Lower leg skin (tissue), 4 donors: ENCODE results near the gene CERCAM. TPM values are rescaled to one million over a fixed set of nuclear protein-coding genes. Genes with fewer than 3 reads are reported as not detected.

Experiments
- DNase-seq, 2 donors: peaks; one replicate each; pipeline ENCODE4 v3.0.0-alpha.2; 2019; ENCODE audit warnings: low spot score in 2 of 2
- H3K4me3 ChIP-seq: fragments of 200-600 bp; sonication (generic); 2 replicates; pipeline ENCODE4 v1.5.1; 2017; ENCODE audit warnings: mild to moderate bottlenecking, low read depth; ENCODE audit not compliant: poor library complexity, severe bottlenecking
- POLR2A ChIP-seq, 2 donors: fragments of 450-650 bp; IDR thresholded peaks; one replicate each; pipeline ENCODE4 v1.6.1; 2016 to 2017; ENCODE audit warnings: antibody characterized with exemption in 2 of 2, mild to moderate bottlenecking in 1 of 2, moderate library complexity in 1 of 2
- WGBS, 2 donors: methylation state at CpG; one replicate each; pipeline ENCODE4 v1.1.5; 2018; 5-methylcytosine and 5-hydroxymethylcytosine counted together
- intact Hi-C: fragments of 100-400 bp; cut with DNase I; formaldehyde crosslinking; loops from one replicate; pipeline ENCODE4 v1.15.0; 2023; ENCODE audit warnings: low total_unique reads
- total RNA-seq, 4 donors: library from RNA; depleted of rRNA; stranded (reverse); fragments of >200 nt; gene quantifications; one replicate each; pipeline ENCODE4 v1.1.0, GENCODE V29; 2016
- TF ChIP-seq, protein P1 (sequence below), 3 donors: fragments of 450-650 bp; IDR thresholded peaks; one replicate each; pipeline ENCODE4 v1.5.1; 2016; ENCODE audit warnings: antibody characterized with exemption in 3 of 3, mild to moderate bottlenecking in 3 of 3, moderate library complexity in 2 of 3

The CERCAM gene, protein sequence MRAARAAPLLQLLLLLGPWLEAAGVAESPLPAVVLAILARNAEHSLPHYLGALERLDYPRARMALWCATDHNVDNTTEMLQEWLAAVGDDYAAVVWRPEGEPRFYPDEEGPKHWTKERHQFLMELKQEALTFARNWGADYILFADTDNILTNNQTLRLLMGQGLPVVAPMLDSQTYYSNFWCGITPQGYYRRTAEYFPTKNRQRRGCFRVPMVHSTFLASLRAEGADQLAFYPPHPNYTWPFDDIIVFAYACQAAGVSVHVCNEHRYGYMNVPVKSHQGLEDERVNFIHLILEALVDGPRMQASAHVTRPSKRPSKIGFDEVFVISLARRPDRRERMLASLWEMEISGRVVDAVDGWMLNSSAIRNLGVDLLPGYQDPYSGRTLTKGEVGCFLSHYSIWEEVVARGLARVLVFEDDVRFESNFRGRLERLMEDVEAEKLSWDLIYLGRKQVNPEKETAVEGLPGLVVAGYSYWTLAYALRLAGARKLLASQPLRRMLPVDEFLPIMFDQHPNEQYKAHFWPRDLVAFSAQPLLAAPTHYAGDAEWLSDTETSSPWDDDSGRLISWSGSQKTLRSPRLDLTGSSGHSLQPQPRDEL
- total RNA-seq = 10 to 100 TPM in 1 of 4 donors, 1 to 10 TPM in 3; 5.6 to 21.3 (median 7.3) TPM

DNA sequence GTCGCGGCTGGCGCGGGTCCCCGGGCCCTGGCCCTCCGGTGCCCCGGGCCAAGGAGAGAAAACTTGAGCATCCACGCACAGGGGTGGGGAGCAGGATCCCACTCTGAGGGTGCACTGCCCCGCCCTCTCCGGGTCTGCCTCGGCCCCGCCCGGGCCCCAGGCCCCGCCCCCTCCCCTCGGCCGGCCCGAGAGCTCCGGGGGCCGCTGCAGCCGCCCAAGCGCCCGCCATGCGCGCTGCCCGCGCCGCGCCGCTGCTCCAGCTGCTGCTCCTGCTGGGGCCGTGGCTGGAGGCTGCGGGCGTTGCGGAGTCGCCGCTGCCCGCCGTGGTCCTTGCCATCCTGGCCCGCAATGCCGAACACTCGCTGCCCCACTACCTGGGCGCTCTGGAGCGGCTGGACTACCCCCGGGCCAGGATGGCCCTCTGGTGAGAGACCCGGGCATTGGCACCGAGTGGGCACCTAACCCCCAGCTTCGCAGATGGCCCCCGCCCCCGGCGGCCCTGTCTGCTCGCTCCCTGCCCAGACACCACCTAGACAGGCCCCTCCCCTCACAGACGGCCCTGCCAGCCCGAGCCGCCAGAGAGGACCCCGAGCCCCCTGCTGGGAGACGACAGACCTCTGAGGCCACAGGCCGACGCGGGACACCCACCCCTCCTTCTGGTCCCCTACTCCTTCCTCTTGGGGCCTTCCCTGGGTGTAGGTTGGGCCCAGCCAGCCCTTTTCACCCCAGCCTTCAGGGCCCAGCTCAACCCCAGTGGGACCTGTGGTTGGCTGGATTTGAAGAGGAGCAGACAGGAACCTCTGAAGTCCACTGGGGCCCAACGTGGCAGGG, at the start of gene CERCAM:
TSS of gene CERCAM (plus strand) at position 207 of the 831 bp plus-strand sequence. CDS start at position 228, 21 bp downstream.
- no peak for TF ChIP-seq POLR2A (IDR thresholded peaks at IDR 0.05)
- TF ChIP-seq, protein P1, sequence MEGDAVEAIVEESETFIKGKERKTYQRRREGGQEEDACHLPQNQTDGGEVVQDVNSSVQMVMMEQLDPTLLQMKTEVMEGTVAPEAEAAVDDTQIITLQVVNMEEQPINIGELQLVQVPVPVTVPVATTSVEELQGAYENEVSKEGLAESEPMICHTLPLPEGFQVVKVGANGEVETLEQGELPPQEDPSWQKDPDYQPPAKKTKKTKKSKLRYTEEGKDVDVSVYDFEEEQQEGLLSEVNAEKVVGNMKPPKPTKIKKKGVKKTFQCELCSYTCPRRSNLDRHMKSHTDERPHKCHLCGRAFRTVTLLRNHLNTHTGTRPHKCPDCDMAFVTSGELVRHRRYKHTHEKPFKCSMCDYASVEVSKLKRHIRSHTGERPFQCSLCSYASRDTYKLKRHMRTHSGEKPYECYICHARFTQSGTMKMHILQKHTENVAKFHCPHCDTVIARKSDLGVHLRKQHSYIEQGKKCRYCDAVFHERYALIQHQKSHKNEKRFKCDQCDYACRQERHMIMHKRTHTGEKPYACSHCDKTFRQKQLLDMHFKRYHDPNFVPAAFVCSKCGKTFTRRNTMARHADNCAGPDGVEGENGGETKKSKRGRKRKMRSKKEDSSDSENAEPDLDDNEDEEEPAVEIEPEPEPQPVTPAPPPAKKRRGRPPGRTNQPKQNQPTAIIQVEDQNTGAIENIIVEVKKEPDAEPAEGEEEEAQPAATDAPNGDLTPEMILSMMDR (IDR thresholded peaks at IDR 0.05) = no peak
- DNase-seq = peak in 1 of 2 donors; percentile 90

DNA sequence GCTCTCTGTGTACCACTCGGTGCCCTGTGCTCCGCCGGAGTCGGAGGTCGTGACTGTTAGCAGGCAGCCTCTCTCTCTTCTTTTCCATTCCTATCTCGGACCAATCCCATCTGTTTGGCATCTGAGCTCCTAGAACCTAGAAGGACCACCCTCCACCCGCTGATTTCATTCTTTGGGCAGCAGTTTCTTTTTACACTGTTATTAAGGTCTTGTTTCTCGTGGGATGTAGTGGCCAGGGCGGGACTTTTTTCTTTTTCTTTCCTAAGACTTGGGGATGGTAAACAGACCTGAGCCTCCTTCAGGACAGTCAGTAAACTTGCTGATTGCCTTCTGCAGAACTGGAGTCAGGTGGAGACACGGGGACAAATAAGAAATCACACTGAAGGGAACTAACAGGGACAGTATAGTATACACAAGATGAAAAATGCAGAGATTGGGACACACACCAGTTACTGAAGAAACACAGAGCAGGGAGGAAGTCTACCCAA, 49.0 kb upstream of the CERCAM start:
- DNase-seq = no peak
- peak overlapping the region; percentile 79 for H3K4me3 ChIP-seq
- intact Hi-C loops = no loop called here
- no peak for TF ChIP-seq POLR2A (IDR thresholded peaks at IDR 0.05)
- TF ChIP-seq, protein P1 (IDR thresholded peaks at IDR 0.05) = no peak
- WGBS, 2 donors = 0 to 1% methylated on average over 10 of the region's 10 CpGs

More for the DNA sequence above, at the start of gene CERCAM:
- 0 to 1% methylated on average over 14 to 26 of the region's 59 CpGs for WGBS, 2 donors
- H3K4me3 ChIP-seq = peak within 1 kb of the TSS; percentile 85
- intact Hi-C loops = no loop called here

DNA sequence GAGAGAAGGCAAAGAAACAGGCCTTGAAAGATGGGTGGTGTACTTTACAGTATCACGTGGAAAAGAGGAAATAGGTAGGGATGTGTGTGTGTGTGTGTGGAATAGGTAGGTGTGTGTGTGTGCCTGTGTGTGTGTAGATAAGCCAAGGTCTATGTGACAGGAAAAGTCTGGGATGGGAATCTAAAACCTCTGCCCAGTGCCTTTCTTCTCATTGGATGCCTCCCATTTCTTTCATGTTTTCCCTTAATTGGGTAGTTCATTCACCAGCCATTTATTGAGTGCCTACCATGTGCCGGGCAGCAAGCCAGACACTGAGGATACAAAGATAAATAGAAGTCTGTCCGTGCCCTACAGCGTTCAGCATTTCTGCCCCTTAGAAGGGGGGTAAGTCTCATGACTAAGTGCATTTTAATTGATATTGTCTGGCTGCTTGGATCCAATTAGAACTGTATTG, 48.4 kb upstream of the CERCAM start:
- H3K4me3 ChIP-seq = peak overlapping the region; percentile 79
- DNase-seq = no peak
- no peak for TF ChIP-seq POLR2A (IDR thresholded peaks at IDR 0.05)
- TF ChIP-seq, protein P1 (IDR thresholded peaks at IDR 0.05) = no peak
- 9 to 21% methylated on average over 4 of the region's 4 CpGs for WGBS, 2 donors
- intact Hi-C loops = no loop called here

DNA sequence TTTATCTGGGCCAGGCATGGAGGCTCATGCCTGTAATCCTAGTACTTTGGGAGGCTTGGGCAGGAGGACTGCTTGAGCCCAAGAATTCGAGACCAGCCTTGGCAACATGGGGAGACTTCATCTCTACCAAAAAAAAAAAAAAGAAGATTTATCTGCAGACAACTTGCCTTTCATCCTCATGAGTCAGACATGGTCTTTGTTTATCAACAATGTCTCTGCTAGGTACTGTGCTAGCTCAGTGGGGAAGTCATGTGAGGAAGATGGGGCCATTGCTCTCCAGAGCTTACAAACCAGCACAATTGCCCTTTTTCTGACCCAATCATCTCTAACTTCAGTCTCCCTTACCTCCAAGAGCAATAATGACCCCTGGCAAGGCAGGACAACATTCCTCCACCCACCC, 47.9 kb upstream of the CERCAM start:
- intact Hi-C loops = no loop called here
- DNase-seq = no peak
- TF ChIP-seq, protein P1 (IDR thresholded peaks at IDR 0.05) = no peak
- TF ChIP-seq POLR2A (IDR thresholded peaks at IDR 0.05) = no peak
- 38 to 80% methylated on average over 1 of the region's 1 CpG for WGBS, 2 donors
- no peak overlapping the region for H3K4me3 ChIP-seq

DNA sequence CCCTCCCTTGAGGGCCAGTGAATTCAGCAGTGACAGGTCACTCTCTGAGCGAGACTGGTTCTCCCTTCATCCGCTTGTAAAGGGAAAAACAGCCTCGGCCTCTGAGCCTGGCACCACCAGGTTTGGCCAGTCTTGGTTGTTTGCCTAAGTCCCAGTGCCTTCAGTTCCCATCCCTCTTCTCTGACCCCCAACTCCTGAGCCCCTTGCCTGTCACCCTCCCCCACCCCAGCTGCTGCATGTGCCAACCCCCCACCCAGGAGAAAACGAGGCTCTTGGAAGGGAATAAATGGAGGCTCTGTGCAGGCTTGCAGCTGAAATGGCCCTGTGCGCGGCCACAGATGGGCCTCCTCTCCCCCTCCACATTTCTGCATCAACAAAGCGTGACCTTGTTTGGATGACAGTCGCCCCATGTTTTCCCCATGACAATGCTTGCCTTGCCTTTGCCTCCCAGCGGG, 46.4 kb upstream of the CERCAM start:
- WGBS, 2 donors = 83 to 89% methylated on average over 9 of the region's 9 CpGs
- TF ChIP-seq, protein P1 (IDR thresholded peaks at IDR 0.05) = no peak
- no peak for TF ChIP-seq POLR2A (IDR thresholded peaks at IDR 0.05)
- no peak overlapping the region for H3K4me3 ChIP-seq
- DNase-seq = no peak
- intact Hi-C loops = no loop called here
